Trophoblast cell (in vitro differentiated cells and primary cell): ENCODE data around the gene CNTNAP1.
"Not testable (repeated sequence)": the region's sequence is repeated elsewhere in the genome, so short reads cannot be mapped to it uniquely, and the experiment has no call there.

Experiments
- DNase-seq, 2 donors: peaks; one replicate each; pipeline ENCODE4 v3.0.0-alpha.2; 2016
- H2AFZ ChIP-seq: 2 replicates; pipeline ENCODE4 v1.6.1; 2013; ENCODE audit warnings: low read length, moderate library complexity, mild to moderate bottlenecking; ENCODE audit not compliant: insufficient read depth, poor library complexity
- H2AK5ac ChIP-seq: 2 replicates; pipeline ENCODE4 v1.6.1; 2013; ENCODE audit warnings: mild to moderate bottlenecking, low read length
- H2BK120ac ChIP-seq: 2 replicates; pipeline ENCODE4 v1.6.1; 2013; ENCODE audit warnings: low read length, mild to moderate bottlenecking, moderate library complexity; ENCODE audit not compliant: insufficient read depth, poor library complexity
- H2BK12ac ChIP-seq: 2 replicates; pipeline ENCODE4 v1.6.1; 2013; ENCODE audit warnings: mild to moderate bottlenecking, low read length, moderate library complexity
- H2BK5ac ChIP-seq: 2 replicates; pipeline ENCODE4 v1.6.1; 2013; ENCODE audit warnings: low read length, low read depth, moderate library complexity, mild to moderate bottlenecking; ENCODE audit not compliant: poor library complexity
- H3K14ac ChIP-seq: 2 replicates; pipeline ENCODE4 v1.6.1; 2013; ENCODE audit warnings: mild to moderate bottlenecking, low read length
- H3K18ac ChIP-seq: 2 replicates; pipeline ENCODE4 v1.6.1; 2013; ENCODE audit warnings: mild to moderate bottlenecking, low read length
- H3K23ac ChIP-seq: 2 replicates; pipeline ENCODE4 v1.6.1; 2013; ENCODE audit warnings: low read length
- H3K27ac ChIP-seq: 2 replicates; pipeline ENCODE4 v1.5.1; 2013; ENCODE audit warnings: low read depth, mild to moderate bottlenecking, inconsistent platforms, low read length, moderate library complexity
- H3K27me3 ChIP-seq: 2 replicates; pipeline ENCODE4 v1.6.1; 2013; ENCODE audit warnings: inconsistent platforms, mild to moderate bottlenecking, low read length, moderate library complexity; ENCODE audit not compliant: insufficient read depth
- H3K36me3 ChIP-seq, 2 experiments: 1 replicate in 1 of 2; 2 replicates in 1 of 2; pipeline ENCODE4 v1.6.1; 2013; ENCODE audit warnings: low read length in 2 of 2, mild to moderate bottlenecking in 2 of 2, moderate library complexity in 1 of 2; ENCODE audit not compliant: insufficient read depth in 2 of 2, control insufficient read depth in 1 of 2
- H3K4ac ChIP-seq: 2 replicates; pipeline ENCODE4 v1.6.1; 2013; ENCODE audit warnings: low read depth, mild to moderate bottlenecking, low read length, moderate library complexity
- H3K4me1 ChIP-seq, 2 experiments: 1 replicate in 1 of 2; 2 replicates in 1 of 2; pipeline ENCODE4 v1.6.1; 2013; ENCODE audit warnings: low read length in 2 of 2, mild to moderate bottlenecking in 2 of 2, moderate library complexity in 1 of 2; ENCODE audit not compliant: insufficient read depth in 2 of 2, control insufficient read depth in 1 of 2
- H3K4me2 ChIP-seq: 2 replicates; pipeline ENCODE4 v1.6.1; 2013; ENCODE audit warnings: inconsistent platforms, mild to moderate bottlenecking, low read length, moderate library complexity
- H3K4me3 ChIP-seq: 2 replicates; pipeline ENCODE4 v1.5.1; 2013; ENCODE audit warnings: mild to moderate bottlenecking, low read depth, low read length, inconsistent platforms
- H3K79me1 ChIP-seq: one replicate; pipeline ENCODE4 v1.6.1; 2013; ENCODE audit warnings: low read length
- H3K79me2 ChIP-seq: 2 replicates; pipeline ENCODE4 v1.6.1; 2013; ENCODE audit warnings: low read length, mild to moderate bottlenecking; ENCODE audit not compliant: control insufficient read depth, insufficient read depth, poor library complexity
- H3K9ac ChIP-seq: 2 replicates; pipeline ENCODE4 v1.6.1; 2013; ENCODE audit warnings: mild to moderate bottlenecking, low read length
- H3K9me3 ChIP-seq: 2 replicates; pipeline ENCODE4 v1.6.1; 2013; ENCODE audit warnings: low read depth, mild to moderate bottlenecking, control low read depth, inconsistent platforms, low read length; ENCODE audit not compliant: insufficient read depth
- H4K12ac ChIP-seq: 2 replicates; pipeline ENCODE4 v1.6.1; 2013; ENCODE audit warnings: low read depth, mild to moderate bottlenecking, low read length, moderate library complexity
- H4K8ac ChIP-seq: 2 replicates; pipeline ENCODE4 v1.6.1; 2013; ENCODE audit warnings: low read depth, mild to moderate bottlenecking, low read length, moderate library complexity
- H4K91ac ChIP-seq: one replicate; pipeline ENCODE4 v1.6.1; 2013; ENCODE audit warnings: low read depth, mild to moderate bottlenecking, low read length, moderate library complexity
- WGBS: extraction: QIAGEN DNeasy Blood & Tissue Kit; methylation state at CpG from one replicate; pipeline ENCODE4 v1.1.7; 2013; ENCODE audit warnings: missing lambda C conversion rate; ENCODE audit not compliant: insufficient read length, insufficient coverage; ENCODE audit errors: extremely low coverage; 5-methylcytosine and 5-hydroxymethylcytosine counted together

Gene CNTNAP1

DNA sequence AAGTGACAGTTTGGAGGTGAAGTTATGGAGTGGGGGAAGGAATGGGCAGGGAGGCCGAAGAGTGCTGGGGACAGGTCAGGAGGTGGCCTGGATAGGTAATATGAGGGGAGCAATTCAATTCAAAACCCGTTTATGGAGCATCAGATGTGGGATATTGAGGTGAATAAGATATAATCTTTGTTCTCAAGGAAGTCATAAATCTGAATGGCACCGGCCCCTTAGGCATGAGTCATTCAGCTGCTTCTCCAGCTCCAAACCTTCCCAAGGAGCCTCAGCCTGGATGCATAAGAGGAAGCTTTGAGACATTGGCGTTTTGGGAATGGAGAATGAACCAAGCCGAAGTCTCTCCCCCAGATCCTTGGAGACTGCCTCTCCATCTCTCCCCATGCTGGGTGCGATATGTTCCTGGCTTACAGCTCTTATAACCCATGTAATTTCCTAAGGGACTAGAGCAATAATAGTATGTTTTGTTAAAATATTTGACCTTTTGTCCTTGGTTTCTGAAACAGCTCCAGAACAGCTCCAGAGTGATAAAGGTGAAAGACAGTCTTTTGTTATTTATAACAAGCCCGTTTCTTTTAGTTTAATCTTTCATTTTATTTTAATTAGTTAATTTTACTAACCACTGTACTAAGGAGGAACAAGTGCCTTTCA lies 21.5 kb upstream of the CNTNAP1 start:
- Histone ChIP-seq H3K18ac (no peak overlapping the region), H2AK5ac (no peak overlapping the region), H4K91ac (no peak overlapping the region), H3K9ac (peak overlapping the region; percentile 37), H3K79me1 (peaks cover 5% of the 10 kb centered on the region), H2BK120ac (no peak overlapping the region), H3K4ac (no peak overlapping the region), H3K4me1 (peaks cover 0 to 8% of the 10 kb centered on the region in 2 experiments), H3K14ac (no peak overlapping the region), H4K8ac (no peak overlapping the region), H3K79me2 (peaks cover 4% of the 10 kb centered on the region), H3K27ac (no peak overlapping the region), H2BK5ac (no peak overlapping the region), H2AFZ (no peak overlapping the region), H3K9me3 (no peaks in the 10 kb centered on the region), H2BK12ac (no peak overlapping the region), H3K23ac (no peak overlapping the region), H3K4me3 (no peak overlapping the region), H3K36me3 (peaks cover 14 to 15% of the 10 kb centered on the region in 2 experiments), H4K12ac (no peak overlapping the region), H3K4me2 (no peak overlapping the region), H3K27me3 (no peaks in the 10 kb centered on the region)
- DNase-seq = no peak
- WGBS = no CpG with 5 or more reads among the region's 7 CpGs

- no peaks in the 10 kb centered on the region for H3K79me1 ChIP-seq
- H3K27ac ChIP-seq = no peak overlapping the region
- H2BK5ac ChIP-seq = no peak overlapping the region
- no peak overlapping the region for H3K18ac ChIP-seq
- H3K9ac ChIP-seq = no peak overlapping the region
- no peak overlapping the region for H4K12ac ChIP-seq
- no peak overlapping the region for H3K4ac ChIP-seq
- no peak overlapping the region for H3K4me2 ChIP-seq
- DNase-seq = no peak
- H3K27me3 ChIP-seq = no peaks in the 10 kb centered on the region
- no peak overlapping the region for H3K4me3 ChIP-seq
- H3K23ac ChIP-seq = no peak overlapping the region
- H2AFZ ChIP-seq = no peak overlapping the region
- peaks cover 20 to 26% of the 10 kb centered on the region in 2 experiments for H3K4me1 ChIP-seq
- no peaks in the 10 kb centered on the region for H3K79me2 ChIP-seq
- no CpG with 5 or more reads among the region's 14 CpGs for WGBS
- no peak overlapping the region for H4K91ac ChIP-seq
- peaks cover 31 to 34% of the 10 kb centered on the region in 2 experiments for H3K36me3 ChIP-seq
- no peak overlapping the region for H2AK5ac ChIP-seq
- no peak overlapping the region for H2BK120ac ChIP-seq
- H3K9me3 ChIP-seq = peaks cover 3% of the 10 kb centered on the region
- no peak overlapping the region for H2BK12ac ChIP-seq
- H4K8ac ChIP-seq = no peak overlapping the region
- H3K14ac ChIP-seq = no peak overlapping the region
Measured at GRCh38 chr17:42665581-42666001, 16.7 kb upstream of the CNTNAP1 start.

- H3K27ac ChIP-seq, H4K91ac ChIP-seq, H3K4me2 ChIP-seq, H3K79me1 ChIP-seq, H3K9me3 ChIP-seq, H3K9ac ChIP-seq, H2BK5ac ChIP-seq, H2BK120ac ChIP-seq, H3K4me3 ChIP-seq, H3K79me2 ChIP-seq, H3K14ac ChIP-seq, H3K18ac ChIP-seq, H4K12ac ChIP-seq, H2AFZ ChIP-seq, H3K4ac ChIP-seq, H2BK12ac ChIP-seq, H3K27me3 ChIP-seq, H4K8ac ChIP-seq, DNase-seq, H2AK5ac ChIP-seq, H3K23ac ChIP-seq: not testable (repeated sequence)
- WGBS = no CpG with 5 or more reads among the region's 16 CpGs
- H3K4me1 ChIP-seq = peaks cover 20 to 26% of the 10 kb centered on the region in 2 experiments
- peaks cover 36 to 38% of the 10 kb centered on the region in 2 experiments for H3K36me3 ChIP-seq
Measured at GRCh38 chr17:42666126-42666525, 16.2 kb upstream of the CNTNAP1 start.

DNA sequence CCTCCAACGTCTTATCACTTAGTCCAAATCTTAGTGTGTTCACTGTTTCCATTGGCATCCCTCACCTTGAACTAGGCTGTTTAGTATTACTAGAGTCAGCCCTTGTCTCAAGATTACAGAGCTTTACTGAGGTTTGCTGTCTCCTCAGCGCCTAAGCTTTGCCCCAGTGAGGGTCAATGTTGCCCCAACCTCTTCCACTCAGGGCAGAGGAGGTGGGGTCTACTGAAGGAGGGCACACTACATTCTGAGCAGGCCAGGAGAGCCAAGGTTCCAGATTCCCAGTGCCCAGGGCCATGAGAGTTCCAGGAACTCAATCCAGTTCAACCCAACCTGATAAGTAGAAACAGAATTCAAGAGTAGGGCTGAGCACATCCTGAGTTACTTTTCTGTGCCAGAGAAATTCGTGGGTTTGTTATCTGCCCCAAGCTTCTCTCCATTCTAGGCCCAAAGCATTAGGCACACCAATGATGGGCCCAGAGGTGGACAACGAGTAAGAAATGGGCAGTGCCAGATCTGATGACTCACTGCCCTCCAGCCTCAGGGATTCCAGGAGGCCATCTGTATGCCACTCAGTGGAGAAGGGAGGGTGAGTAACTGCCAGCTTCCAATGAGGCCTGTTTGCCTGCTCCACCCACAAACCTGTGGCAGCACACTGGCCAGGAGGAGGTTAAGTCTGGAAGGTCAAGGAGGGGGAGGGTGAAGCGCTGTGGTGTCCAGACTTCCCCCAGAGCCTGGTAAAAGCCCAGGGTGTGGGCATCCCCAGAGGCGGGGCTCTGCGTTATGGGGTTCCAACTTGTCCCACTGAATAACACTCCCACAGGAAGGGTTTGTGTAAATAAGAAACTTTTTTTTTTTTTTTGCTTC lies 15.0 kb upstream of the CNTNAP1 start:
- Histone ChIP-seq H4K8ac (no peak overlapping the region), H4K12ac (no peak overlapping the region), H3K79me1 (no peaks in the 10 kb centered on the region), H2AFZ (no peak overlapping the region), H2BK12ac (no peak overlapping the region), H3K18ac (no peak overlapping the region), H3K9ac (no peak overlapping the region), H3K36me3 (peaks cover 38 to 40% of the 10 kb centered on the region in 2 experiments), H3K4me1 (peaks cover 20 to 26% of the 10 kb centered on the region in 2 experiments), H2AK5ac (no peak overlapping the region), H4K91ac (no peak overlapping the region), H2BK120ac (no peak overlapping the region), H3K27me3 (peaks cover 3% of the 10 kb centered on the region), H3K14ac (no peak overlapping the region), H2BK5ac (no peak overlapping the region), H3K4me2 (no peak overlapping the region), H3K23ac (no peak overlapping the region), H3K4me3 (peak overlapping the region; percentile 4), H3K79me2 (no peaks in the 10 kb centered on the region), H3K27ac (no peak overlapping the region), H3K4ac (no peak overlapping the region), H3K9me3 (peaks cover 5% of the 10 kb centered on the region)
- no CpG with 5 or more reads among the region's 7 CpGs for WGBS
- DNase-seq = peak in 1 of 2 donors; percentile 51
